HCT116 (cell line): ENCODE results near the gene RAET1L. TPM values are rescaled to one million over a fixed set of nuclear protein-coding genes. Genes with fewer than 3 reads are reported as not detected.

Source experiments
- ATAC-seq: fragments of 200-7000 bp; cut with Tn5 transposase; 2 replicates; pipeline ENCODE4 v1.9.1; 2020; ENCODE audit warnings: mild to moderate bottlenecking, moderate library complexity
- BruUV-seq: library from RNA; stranded (reverse); fragments of 400-500 nt; replicated peaks from 2 replicates; lab custom pipeline; 2021; lab: Mats Ljungman, UMichigan
- CTCF ChIA-PET: fragments of 300-600 bp; sonication (Branson Sonifier 250); formaldehyde crosslinking; loops from one replicate; lab custom pipeline; 2021; ENCODE audit warnings: antibody characterized with exemption; lab: Charles Lee
- POLR2A ChIA-PET: fragments of 300-600, 350-600 bp; sonication (Branson Sonifier 250); formaldehyde crosslinking; loops from one replicate; lab custom pipeline; 2021; ENCODE audit warnings: antibody characterized with exemption; lab: Charles Lee
- RAD21 ChIA-PET, 2 experiments: fragments of 300-600 bp; sonication (Branson Sonifier 250); formaldehyde crosslinking; loops; one replicate each; lab custom pipeline; 2023; ENCODE audit warnings: low total read pairs in 2 of 2; ENCODE audit not compliant: uncharacterized antibody in 2 of 2, unreplicated experiment in 2 of 2, low non-redundant PET in 1 of 2; lab: Charles Lee
- DNase-seq: peaks from one replicate; pipeline ENCODE4 v3.0.0-alpha.2; 2010; ENCODE audit warnings: low read depth, low spot score
- H2AFZ ChIP-seq: fragments of 200-600 bp; shearing (Covaris generic), sonication (generic); 2 replicates; pipeline ENCODE4 v1.6.1; 2017; ENCODE audit warnings: low read depth, mixed run types, mixed read lengths, antibody characterized with exemption, low read length; ENCODE audit not compliant: poor library complexity, severe bottlenecking
- H3K27ac ChIP-seq: 2 replicates; pipeline ENCODE4 v1.5.1; 2012; ENCODE audit warnings: low read depth, low read length
- H3K27me3 ChIP-seq: fragments of 200-600 bp; sonication (generic); 2 replicates; pipeline ENCODE4 v1.6.1; 2016; ENCODE audit warnings: mixed run types, low read length, mixed read lengths; ENCODE audit not compliant: insufficient read depth
- H3K36me3 ChIP-seq, 2 experiments: fragments of 200-500 bp in 1 of 2; fragments of 200-600 bp in 1 of 2; sonication (Bioruptor generic) in 1 of 2; sonication (generic) in 1 of 2; 2 replicates each; pipeline versions ENCODE4 v1.5.1 to v1.6.1; 2014 to 2016; ENCODE audit warnings: low read length in 2 of 2, inconsistent platforms in 1 of 2, mixed read lengths in 1 of 2, mixed run types in 1 of 2; ENCODE audit not compliant: insufficient read depth in 2 of 2, control insufficient read depth in 1 of 2
- H3K4me1 ChIP-seq, 2 experiments: fragments of 200-600 bp in 1 of 2; sonication (generic) in 1 of 2; 2 replicates each; pipeline versions ENCODE4 v1.5.1 to v1.6.1; 2012 to 2017; ENCODE audit warnings: low read length in 2 of 2, inconsistent platforms in 1 of 2, mild to moderate bottlenecking in 1 of 2, mixed read lengths in 1 of 2, mixed run types in 1 of 2, moderate library complexity in 1 of 2; ENCODE audit not compliant: insufficient read depth in 2 of 2, control insufficient read depth in 1 of 2
- H3K4me2 ChIP-seq: fragments of 200-600 bp; sonication (generic); 2 replicates; pipeline ENCODE4 v1.6.1; 2017; ENCODE audit warnings: mixed run types, low read length, mixed read lengths
- H3K4me3 ChIP-seq, 2 experiments: fragments of 200-600 bp in 1 of 2; sonication (generic) in 1 of 2; replicated peaks in 1 of 2; 2 replicates each; pipeline ENCODE4 v1.5.1; 2011 to 2016; ENCODE audit warnings: low read length in 2 of 2, control low read depth in 1 of 2, low read depth in 1 of 2, mild to moderate bottlenecking in 1 of 2, mixed read lengths in 1 of 2, mixed run types in 1 of 2
- H3K79me2 ChIP-seq: fragments of 200-600 bp; sonication (generic); 2 replicates; pipeline ENCODE4 v1.6.1; 2017; ENCODE audit warnings: mild to moderate bottlenecking, mixed run types, low read length, moderate library complexity, mixed read lengths; ENCODE audit not compliant: insufficient read depth
- H3K9ac ChIP-seq: fragments of 200-600 bp; sonication (generic); 2 replicates; pipeline ENCODE4 v1.6.1; 2016; ENCODE audit warnings: low read length, mixed read lengths
- H3K9me2 ChIP-seq: fragments of 200-600 bp; sonication (generic), shearing (Covaris generic); 2 replicates; pipeline ENCODE4 v1.6.1; 2017; ENCODE audit warnings: mixed run types, mild to moderate bottlenecking, moderate library complexity; ENCODE audit not compliant: insufficient read depth
- H3K9me3 ChIP-seq, 2 experiments: fragments of 200-500 bp in 1 of 2; fragments of 200-600 bp in 1 of 2; sonication (Bioruptor generic) in 1 of 2; sonication (generic) in 1 of 2; 2 replicates each; pipeline ENCODE4 v1.6.1; 2014 to 2017; ENCODE audit warnings: low read length in 2 of 2, mixed read lengths in 2 of 2, inconsistent platforms in 1 of 2, low read depth in 1 of 2, mild to moderate bottlenecking in 1 of 2, mixed run types in 1 of 2, moderate library complexity in 1 of 2; ENCODE audit not compliant: control insufficient read depth in 1 of 2, insufficient read depth in 1 of 2
- H4K20me1 ChIP-seq: fragments of 200-600 bp; sonication (generic), shearing (Covaris generic); 2 replicates; pipeline ENCODE4 v1.6.1; 2017; ENCODE audit warnings: mixed run types, mild to moderate bottlenecking, moderate library complexity; ENCODE audit not compliant: insufficient read depth
- CBX3 ChIP-seq: IDR thresholded peaks from 2 replicates; pipeline ENCODE4 v1.6.1; 2012; ENCODE audit warnings: low read depth
- EGR1 ChIP-seq: IDR thresholded peaks from 2 replicates; pipeline ENCODE4 v1.6.1; 2012; ENCODE audit warnings: low read depth
- EZH2 ChIP-seq: fragments of 200-600 bp; sonication (generic); IDR thresholded peaks from 2 replicates; pipeline ENCODE4 v1.6.1; 2017; ENCODE audit warnings: antibody characterized with exemption, mixed run types
- EZH2phosphoT487 ChIP-seq: fragments of 200-600 bp; IDR thresholded peaks from 2 replicates; pipeline ENCODE4 v1.6.1; 2018; ENCODE audit warnings: antibody characterized with exemption, borderline replicate concordance
- POLR2AphosphoS5 ChIP-seq: IDR thresholded peaks from 2 replicates; pipeline ENCODE4 v1.6.1; 2011; ENCODE audit warnings: mild to moderate bottlenecking, low read depth, low read length, moderate library complexity
- RAD21 ChIP-seq: IDR thresholded peaks from 2 replicates; pipeline ENCODE4 v1.6.1; 2012; ENCODE audit warnings: low read depth, mild to moderate bottlenecking
- SRF ChIP-seq: IDR thresholded peaks from 2 replicates; pipeline ENCODE4 v1.6.1; 2012; ENCODE audit warnings: low read depth
- YY1 ChIP-seq: IDR thresholded peaks from 2 replicates; pipeline ENCODE4 v1.6.1; 2011; ENCODE audit warnings: low read length, low read depth, moderate library complexity, mild to moderate bottlenecking; ENCODE audit not compliant: insufficient replicate concordance; ENCODE audit errors: extremely low read depth
- ZFX ChIP-seq: fragments of 450-650 bp; IDR thresholded peaks from 2 replicates; pipeline ENCODE4 v1.6.1; 2017
- ZNF274 ChIP-seq: fragments of 200-500 bp; sonication (Bioruptor generic); IDR thresholded peaks from 2 replicates; pipeline ENCODE4 v1.6.1; 2014; ENCODE audit warnings: mild to moderate bottlenecking, low read depth, low read length, inconsistent platforms
- intact Hi-C: fragments of 100-400 bp; cut with micrococcal nuclease; formaldehyde crosslinking; loops from 2 replicates; pipeline ENCODE4 v1.10.0; 2022
- total RNA-seq: library from RNA; stranded (reverse); gene quantifications from one replicate; pipeline ENCODE4 v1.2.1, GENCODE V29; 2021; ENCODE audit not compliant: unreplicated experiment
- TF ChIP-seq, protein P1 (sequence below), 3 experiments: fragments of 200-600 bp in 1 of 3; sonication (generic) in 1 of 3; IDR thresholded peaks in 2 of 3; conservative IDR thresholded peaks in 1 of 3; 2 replicates each; pipeline ENCODE4 v1.5.1; 2012 to 2017; ENCODE audit warnings: low read depth in 2 of 3, low read length in 2 of 3, antibody characterized with exemption in 1 of 3, borderline replicate concordance in 1 of 3, control low read depth in 1 of 3, mild to moderate bottlenecking in 1 of 3, mixed read lengths in 1 of 3, mixed run types in 1 of 3, moderate library complexity in 1 of 3; ENCODE audit not compliant: insufficient read depth in 1 of 3
- TF ChIP-seq, protein P2 (sequence below): IDR thresholded peaks from 2 replicates; pipeline ENCODE4 v1.6.1; 2011; ENCODE audit warnings: mild to moderate bottlenecking, low read length, moderate library complexity; ENCODE audit not compliant: insufficient replicate concordance; ENCODE audit errors: extremely low read depth
- TF ChIP-seq, protein P3 (sequence below): IDR thresholded peaks from 2 replicates; pipeline ENCODE4 v1.6.1; 2012
- TF ChIP-seq, protein P4 (sequence below): IDR thresholded peaks from 2 replicates; pipeline ENCODE4 v1.6.1; 2012; ENCODE audit warnings: low read depth
- TF ChIP-seq, protein P5 (sequence below): IDR thresholded peaks from 2 replicates; pipeline ENCODE4 v1.6.1; 2012

The RAET1L gene
- total RNA-seq, 1 experiment from 2014 or later = 1.5 TPM

DNA sequence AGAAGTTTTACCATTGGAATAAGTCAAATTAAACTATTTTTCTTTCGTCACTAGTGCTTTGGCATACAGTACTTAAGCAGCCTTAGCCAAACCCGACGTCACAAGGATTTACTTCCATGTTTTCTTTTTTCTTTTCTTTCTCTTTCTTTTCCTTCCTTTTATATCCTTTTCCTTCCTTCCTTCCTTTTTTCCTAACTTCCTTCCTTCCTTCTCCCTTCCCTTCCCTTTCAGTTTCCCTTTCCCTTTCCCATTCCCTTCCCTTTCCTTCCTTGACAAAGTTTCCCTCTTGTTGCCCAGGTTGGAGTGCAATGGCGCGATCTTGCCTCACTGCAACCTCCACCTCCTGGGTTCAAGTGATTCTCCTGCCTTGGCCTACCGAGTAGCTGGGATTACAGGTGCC, 33.7 kb upstream of the RAET1L start:
- no TSS peak for BruUV-seq
- Histone ChIP-seq H3K27ac (no peak overlapping the region), H3K4me2 (no peak overlapping the region), H3K9me3 (no peaks in the 10 kb centered on the region), H3K36me3 (peaks cover 3 to 4% of the 10 kb centered on the region in 2 experiments; a peak in 2 of 4 replicates), H3K4me3 (no peak overlapping the region), H3K27me3 (peaks cover 9% of the 10 kb centered on the region; the same call in 1 of the 2 replicates), H4K20me1 (no peaks in the 10 kb centered on the region), H3K79me2 (no peaks in the 10 kb centered on the region), H2AFZ (no peak overlapping the region), H3K9ac (no peak overlapping the region), H3K4me1 (no peaks in the 10 kb centered on the region), H3K9me2 (no peaks in the 10 kb centered on the region)
- TF ChIP-seq, protein P1, sequence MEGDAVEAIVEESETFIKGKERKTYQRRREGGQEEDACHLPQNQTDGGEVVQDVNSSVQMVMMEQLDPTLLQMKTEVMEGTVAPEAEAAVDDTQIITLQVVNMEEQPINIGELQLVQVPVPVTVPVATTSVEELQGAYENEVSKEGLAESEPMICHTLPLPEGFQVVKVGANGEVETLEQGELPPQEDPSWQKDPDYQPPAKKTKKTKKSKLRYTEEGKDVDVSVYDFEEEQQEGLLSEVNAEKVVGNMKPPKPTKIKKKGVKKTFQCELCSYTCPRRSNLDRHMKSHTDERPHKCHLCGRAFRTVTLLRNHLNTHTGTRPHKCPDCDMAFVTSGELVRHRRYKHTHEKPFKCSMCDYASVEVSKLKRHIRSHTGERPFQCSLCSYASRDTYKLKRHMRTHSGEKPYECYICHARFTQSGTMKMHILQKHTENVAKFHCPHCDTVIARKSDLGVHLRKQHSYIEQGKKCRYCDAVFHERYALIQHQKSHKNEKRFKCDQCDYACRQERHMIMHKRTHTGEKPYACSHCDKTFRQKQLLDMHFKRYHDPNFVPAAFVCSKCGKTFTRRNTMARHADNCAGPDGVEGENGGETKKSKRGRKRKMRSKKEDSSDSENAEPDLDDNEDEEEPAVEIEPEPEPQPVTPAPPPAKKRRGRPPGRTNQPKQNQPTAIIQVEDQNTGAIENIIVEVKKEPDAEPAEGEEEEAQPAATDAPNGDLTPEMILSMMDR (IDR thresholded peaks at IDR 0.05 in 2 of 3, conservative IDR thresholded peaks at IDR 0.05 in 1 of 3; ENCODE audit: borderline replicate concordance in 1 of 3, insufficient read depth in 1 of 3, low read depth in 2 of 3, low read length in 2 of 3) = no peak
- TF ChIP-seq ZFX = no peak
- TF ChIP-seq, protein P2, sequence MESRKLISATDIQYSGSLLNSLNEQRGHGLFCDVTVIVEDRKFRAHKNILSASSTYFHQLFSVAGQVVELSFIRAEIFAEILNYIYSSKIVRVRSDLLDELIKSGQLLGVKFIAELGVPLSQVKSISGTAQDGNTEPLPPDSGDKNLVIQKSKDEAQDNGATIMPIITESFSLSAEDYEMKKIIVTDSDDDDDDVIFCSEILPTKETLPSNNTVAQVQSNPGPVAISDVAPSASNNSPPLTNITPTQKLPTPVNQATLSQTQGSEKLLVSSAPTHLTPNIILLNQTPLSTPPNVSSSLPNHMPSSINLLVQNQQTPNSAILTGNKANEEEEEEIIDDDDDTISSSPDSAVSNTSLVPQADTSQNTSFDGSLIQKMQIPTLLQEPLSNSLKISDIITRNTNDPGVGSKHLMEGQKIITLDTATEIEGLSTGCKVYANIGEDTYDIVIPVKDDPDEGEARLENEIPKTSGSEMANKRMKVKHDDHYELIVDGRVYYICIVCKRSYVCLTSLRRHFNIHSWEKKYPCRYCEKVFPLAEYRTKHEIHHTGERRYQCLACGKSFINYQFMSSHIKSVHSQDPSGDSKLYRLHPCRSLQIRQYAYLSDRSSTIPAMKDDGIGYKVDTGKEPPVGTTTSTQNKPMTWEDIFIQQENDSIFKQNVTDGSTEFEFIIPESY = no peak
- TF ChIP-seq EZH2phosphoT487 = no peak
- no peak for TF ChIP-seq POLR2AphosphoS5
- TF ChIP-seq, protein P3, sequence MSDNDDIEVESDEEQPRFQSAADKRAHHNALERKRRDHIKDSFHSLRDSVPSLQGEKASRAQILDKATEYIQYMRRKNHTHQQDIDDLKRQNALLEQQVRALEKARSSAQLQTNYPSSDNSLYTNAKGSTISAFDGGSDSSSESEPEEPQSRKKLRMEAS = no peak
- TF ChIP-seq EZH2 = no peak
- TF ChIP-seq SRF = no peak
- TF ChIP-seq EGR1 = no peak
- TF ChIP-seq ZNF274 = no peak
- no peak for TF ChIP-seq RAD21
- no peak for TF ChIP-seq YY1
- no peak for TF ChIP-seq CBX3
- TF ChIP-seq, protein P4, sequence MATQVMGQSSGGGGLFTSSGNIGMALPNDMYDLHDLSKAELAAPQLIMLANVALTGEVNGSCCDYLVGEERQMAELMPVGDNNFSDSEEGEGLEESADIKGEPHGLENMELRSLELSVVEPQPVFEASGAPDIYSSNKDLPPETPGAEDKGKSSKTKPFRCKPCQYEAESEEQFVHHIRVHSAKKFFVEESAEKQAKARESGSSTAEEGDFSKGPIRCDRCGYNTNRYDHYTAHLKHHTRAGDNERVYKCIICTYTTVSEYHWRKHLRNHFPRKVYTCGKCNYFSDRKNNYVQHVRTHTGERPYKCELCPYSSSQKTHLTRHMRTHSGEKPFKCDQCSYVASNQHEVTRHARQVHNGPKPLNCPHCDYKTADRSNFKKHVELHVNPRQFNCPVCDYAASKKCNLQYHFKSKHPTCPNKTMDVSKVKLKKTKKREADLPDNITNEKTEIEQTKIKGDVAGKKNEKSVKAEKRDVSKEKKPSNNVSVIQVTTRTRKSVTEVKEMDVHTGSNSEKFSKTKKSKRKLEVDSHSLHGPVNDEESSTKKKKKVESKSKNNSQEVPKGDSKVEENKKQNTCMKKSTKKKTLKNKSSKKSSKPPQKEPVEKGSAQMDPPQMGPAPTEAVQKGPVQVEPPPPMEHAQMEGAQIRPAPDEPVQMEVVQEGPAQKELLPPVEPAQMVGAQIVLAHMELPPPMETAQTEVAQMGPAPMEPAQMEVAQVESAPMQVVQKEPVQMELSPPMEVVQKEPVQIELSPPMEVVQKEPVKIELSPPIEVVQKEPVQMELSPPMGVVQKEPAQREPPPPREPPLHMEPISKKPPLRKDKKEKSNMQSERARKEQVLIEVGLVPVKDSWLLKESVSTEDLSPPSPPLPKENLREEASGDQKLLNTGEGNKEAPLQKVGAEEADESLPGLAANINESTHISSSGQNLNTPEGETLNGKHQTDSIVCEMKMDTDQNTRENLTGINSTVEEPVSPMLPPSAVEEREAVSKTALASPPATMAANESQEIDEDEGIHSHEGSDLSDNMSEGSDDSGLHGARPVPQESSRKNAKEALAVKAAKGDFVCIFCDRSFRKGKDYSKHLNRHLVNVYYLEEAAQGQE = no peak
- TF ChIP-seq, protein P5, sequence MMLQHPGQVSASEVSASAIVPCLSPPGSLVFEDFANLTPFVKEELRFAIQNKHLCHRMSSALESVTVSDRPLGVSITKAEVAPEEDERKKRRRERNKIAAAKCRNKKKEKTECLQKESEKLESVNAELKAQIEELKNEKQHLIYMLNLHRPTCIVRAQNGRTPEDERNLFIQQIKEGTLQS = no peak
- CTCF ChIA-PET = no interaction called here
- intact Hi-C loops = no loop called here
- ATAC-seq = no peak
- POLR2A ChIA-PET = no interaction called here
- DNase-seq = no peak
- RAD21 ChIA-PET = no interaction called here
